GM21367 (cell line): Measurements from ENCODE around the gene IQSEC3.
"Not testable (repeated sequence)": the region's sequence is repeated elsewhere in the genome, so short reads cannot be mapped to it uniquely, and the experiment has no call there.

ENCODE experiments used
- ATAC-seq: cut with Tn5 transposase; IDR thresholded peaks from one replicate; pipeline ENCODE4 v1.9.1; 2021; ENCODE audit not compliant: unreplicated experiment

The IQSEC3 gene

GRCh38 chr12:212715-213526 lies 146.4 kb downstream of the IQSEC3 start:
- ATAC-seq: no peak

- ATAC-seq: no peak
Observed at GRCh38 chr12:213527-213932, 147.0 kb downstream of the IQSEC3 start.

GRCh38 chr12:214003-214741 lies 147.6 kb downstream of the IQSEC3 start, which contains the start of gene SLC6A12:
Gene SLC6A12 (minus strand): TSS chr12:214157. CDS start chr12:209986, 4,171 bp downstream.
- no peak for ATAC-seq

GRCh38 chr12:215116-215515 lies 148.5 kb downstream of the IQSEC3 start:
- ATAC-seq: no peak

- ATAC-seq: not testable (repeated sequence)
Observed at GRCh38 chr12:217029-217428, 150.5 kb downstream of the IQSEC3 start.

- ATAC-seq: no peak
Observed at GRCh38 chr12:218221-218620, 151.7 kb downstream of the IQSEC3 start.

- ATAC-seq: no peak
Observed at GRCh38 chr12:218728-219590, 152.4 kb downstream of the IQSEC3 start.

GRCh38 chr12:219891-220352 lies 153.4 kb downstream of the IQSEC3 start:
- no peak for ATAC-seq

- no peak for ATAC-seq
Observed at GRCh38 chr12:220491-220890, 153.9 kb downstream of the IQSEC3 start.

GRCh38 chr12:220946-221550 lies 154.5 kb downstream of the IQSEC3 start:
- no peak for ATAC-seq

GRCh38 chr12:221736-222135 lies 155.2 kb downstream of the IQSEC3 start:
- no peak for ATAC-seq

GRCh38 chr12:223841-224240 lies 157.3 kb downstream of the IQSEC3 start:
- ATAC-seq: no peak

GRCh38 chr12:224330-224729 lies 157.8 kb downstream of the IQSEC3 start:
- ATAC-seq: no peak

GRCh38 chr12:225012-225411 lies 158.4 kb downstream of the IQSEC3 start:
- ATAC-seq: no peak

GRCh38 chr12:226401-226800 lies 159.8 kb downstream of the IQSEC3 start:
- no peak for ATAC-seq

- ATAC-seq: no peak
Observed at GRCh38 chr12:227286-227915, 160.8 kb downstream of the IQSEC3 start.
